SK-N-SH (cell line): ENCODE results near the gene KIF6.

Source experiments
- CTCF ChIP-seq: fragments of 200-600 bp; sonication (generic); IDR thresholded peaks from 2 replicates; pipeline ENCODE4 v1.6.1; 2017; ENCODE audit warnings: antibody characterized with exemption, mild to moderate bottlenecking, moderate library complexity
- GABPA ChIP-seq: IDR thresholded peaks from 2 replicates; pipeline ENCODE4 v1.4.0; 2012; ENCODE audit warnings: low read depth, mild to moderate bottlenecking
- GATA2 ChIP-seq: sonication (generic); formaldehyde crosslinking; IDR thresholded peaks from 2 replicates; pipeline ENCODE4 v1.5.0; 2020; ENCODE audit warnings: mild to moderate bottlenecking, missing genetic modification reagents
- JUND ChIP-seq: IDR thresholded peaks from 2 replicates; pipeline ENCODE4 v1.4.0; 2012
- MXI1 ChIP-seq: IDR thresholded peaks from 2 replicates; pipeline ENCODE4 v1.6.1; 2012; ENCODE audit warnings: mild to moderate bottlenecking, low read depth, low read length, improper control_type of control experiment
- POLR2AphosphoS5 ChIP-seq: IDR thresholded peaks from 2 replicates; pipeline ENCODE4 v1.6.1; 2012; ENCODE audit warnings: low read depth, low read length
- RAD21 ChIP-seq: IDR thresholded peaks from 2 replicates; pipeline ENCODE4 v1.6.1; 2012; ENCODE audit warnings: mild to moderate bottlenecking, low read length
- REST ChIP-seq: IDR thresholded peaks from 2 replicates; pipeline ENCODE4 v1.6.1; 2012; ENCODE audit warnings: mild to moderate bottlenecking, low read depth, low read length, moderate library complexity
- RFX5 ChIP-seq: IDR thresholded peaks from 2 replicates; pipeline ENCODE4 v1.6.1; 2012; ENCODE audit warnings: mild to moderate bottlenecking, improper control_type of control experiment, low read length

GRCh38 chr6:39422238-39422637, 303.0 kb downstream of the KIF6 start:
- TF ChIP-seq CTCF (no peak), RFX5 (no peak), GABPA (no peak), GATA2 (CRISPR knock-in tag) (no peak), JUND (no peak), MXI1 (no peak), REST (no peak), RAD21 (no peak), POLR2AphosphoS5 (no peak)
